ENCODE data around the gene ZFYVE9. TPM values are rescaled to one million over a fixed set of nuclear protein-coding genes. Genes with fewer than 3 reads are reported as not detected.

ZFYVE9 gene
- total RNA-seq, 4 donors from 2014 or later, result 25.6 to 95.0 (median 48.3) TPM

GRCh38 chr1:52264530-52265115, 122.7 kb downstream of the ZFYVE9 start:
- intact Hi-C loops (cut with DNase I; ENCODE audit: low total_unique reads), result no loop called here
- Histone ChIP-seq H3K4me3 (no peak overlapping the region), H3K36me3 (no peaks in the 10 kb centered on the region), H3K27me3 (no peaks in the 10 kb centered on the region), H3K9me3 (no peaks in the 10 kb centered on the region), H3K4me1 (no peaks in the 10 kb centered on the region), H3K27ac (no peak overlapping the region)
- DNase-seq, result no peak
- TF ChIP-seq CTCF (IDR thresholded peaks at IDR 0.05) (peak in 1 of 4 experiments; percentile 21), POLR2A (IDR thresholded peaks at IDR 0.05) (no peak)

- Histone ChIP-seq H3K36me3 (no peaks in the 10 kb centered on the region), H3K9me3 (no peaks in the 10 kb centered on the region), H3K4me1 (no peaks in the 10 kb centered on the region), H3K27ac (no peak overlapping the region), H3K4me3 (no peak overlapping the region), H3K27me3 (no peaks in the 10 kb centered on the region)
- intact Hi-C loops (cut with DNase I; ENCODE audit: low total_unique reads), result no loop called here
- no peak for TF ChIP-seq POLR2A (IDR thresholded peaks at IDR 0.05)
- TF ChIP-seq CTCF (IDR thresholded peaks at IDR 0.05), result no peak
- no peak for DNase-seq
These were observed 124.6 kb downstream of the ZFYVE9 start for GRCh38 chr1:52266507-52266906.

- Histone ChIP-seq H3K4me3 (no peak overlapping the region), H3K27ac (no peak overlapping the region), H3K27me3 (no peaks in the 10 kb centered on the region), H3K9me3 (no peaks in the 10 kb centered on the region), H3K36me3 (no peaks in the 10 kb centered on the region), H3K4me1 (no peaks in the 10 kb centered on the region)
- no peak for DNase-seq
- TF ChIP-seq POLR2A (IDR thresholded peaks at IDR 0.05) (no peak), CTCF (IDR thresholded peaks at IDR 0.05) (no peak)
- intact Hi-C loops (cut with DNase I; ENCODE audit: low total_unique reads), result no loop called here
These were observed 126.5 kb downstream of the ZFYVE9 start for GRCh38 chr1:52268372-52268771.

- intact Hi-C loops (cut with DNase I; ENCODE audit: low total_unique reads), result no loop called here
- no peak overlapping the region for H3K27ac ChIP-seq
- H3K36me3 ChIP-seq, result no peaks in the 10 kb centered on the region
- no peak overlapping the region for H3K4me3 ChIP-seq
- H3K4me1 ChIP-seq, result no peaks in the 10 kb centered on the region
- no peaks in the 10 kb centered on the region for H3K9me3 ChIP-seq
- H3K27me3 ChIP-seq, result no peaks in the 10 kb centered on the region
- no peak for DNase-seq
- TF ChIP-seq POLR2A (IDR thresholded peaks at IDR 0.05) (no peak), CTCF (IDR thresholded peaks at IDR 0.05) (no peak)
These were observed 139.6 kb downstream of the ZFYVE9 start for GRCh38 chr1:52281518-52281917.

GRCh38 chr1:52288286-52288685, 146.4 kb downstream of the ZFYVE9 start:
- Histone ChIP-seq H3K27me3 (no peaks in the 10 kb centered on the region), H3K36me3 (no peaks in the 10 kb centered on the region), H3K4me1 (no peaks in the 10 kb centered on the region), H3K27ac (no peak overlapping the region), H3K9me3 (no peaks in the 10 kb centered on the region), H3K4me3 (no peak overlapping the region)
- TF ChIP-seq POLR2A (IDR thresholded peaks at IDR 0.05) (no peak), CTCF (IDR thresholded peaks at IDR 0.05) (no peak)
- intact Hi-C loops (cut with DNase I; ENCODE audit: low total_unique reads), result no loop called here
- no peak for DNase-seq
